NCI-H510A (cell line): ENCODE data around the gene BHLHA9.

Experiments
- DNase-seq: peaks from one replicate; lab custom pipeline; 2025; lab: John Stamatoyannopoulos, UW

Gene BHLHA9

GRCh38 chr17:1256699-1257098, 13.5 kb upstream of the BHLHA9 start:
- no peak for DNase-seq

- no peak for DNase-seq
Measured at GRCh38 chr17:1260086-1260769, 10.0 kb upstream of the BHLHA9 start.

- no peak for DNase-seq
Measured at GRCh38 chr17:1260770-1261161, 9.5 kb upstream of the BHLHA9 start.

- DNase-seq, result no peak
Measured at GRCh38 chr17:1264196-1264595, 6.0 kb upstream of the BHLHA9 start.

- no peak for DNase-seq
Measured at GRCh38 chr17:1267471-1267943, 2.7 kb upstream of the BHLHA9 start.

GRCh38 chr17:1271030-1271423, 783 bp downstream of the BHLHA9 start:
- DNase-seq, result no peak

- no peak for DNase-seq
Measured at GRCh38 chr17:1271441-1271840, 1.2 kb downstream of the BHLHA9 start.

- DNase-seq, result no peak
Measured at GRCh38 chr17:1272701-1273100, 2.5 kb downstream of the BHLHA9 start.

- DNase-seq, result no peak
Measured at GRCh38 chr17:1273492-1274244, 3.4 kb downstream of the BHLHA9 start.

- no peak for DNase-seq
Measured at GRCh38 chr17:1274245-1274608, 4.0 kb downstream of the BHLHA9 start.

GRCh38 chr17:1275205-1275961, 5.1 kb downstream of the BHLHA9 start:
- no peak for DNase-seq

- DNase-seq, result no peak
Measured at GRCh38 chr17:1275962-1276736, 5.9 kb downstream of the BHLHA9 start.

GRCh38 chr17:1280652-1281051, 10.4 kb downstream of the BHLHA9 start:
- no peak for DNase-seq

- no peak for DNase-seq
Measured at GRCh38 chr17:1286379-1287106, 16.3 kb downstream of the BHLHA9 start.

- DNase-seq, result no peak
Measured at GRCh38 chr17:1289695-1290094, 19.5 kb downstream of the BHLHA9 start.

- no peak for DNase-seq
Measured at GRCh38 chr17:1290676-1291075, 20.4 kb downstream of the BHLHA9 start.

- DNase-seq, result no peak
Measured at GRCh38 chr17:1294157-1294717, 24.0 kb downstream of the BHLHA9 start.

GRCh38 chr17:1298606-1299005, 28.4 kb downstream of the BHLHA9 start:
- no peak for DNase-seq

- no peak for DNase-seq
Measured at GRCh38 chr17:1299552-1300370, 29.5 kb downstream of the BHLHA9 start.

- DNase-seq, result no peak
Measured at GRCh38 chr17:1300371-1300905, 30.2 kb downstream of the BHLHA9 start.
